Panc1 (cell line): ENCODE data around the gene MSN. TPM values are rescaled to one million over a fixed set of nuclear protein-coding genes. Genes with fewer than 3 reads are reported as not detected.

Source experiments
- ATAC-seq: fragments of 200-7000 bp; cut with Tn5 transposase; 2 replicates; pipeline ENCODE4 v1.9.1; 2020; ENCODE audit warnings: mild to moderate bottlenecking, moderate library complexity
- BruUV-seq: library from RNA; stranded (reverse); fragments of 400-500 nt; replicated peaks from 2 replicates; lab custom pipeline; 2021; lab: Mats Ljungman, UMichigan
- CTCF ChIA-PET: fragments of 300-600 bp; sonication (Branson Sonifier 250); formaldehyde crosslinking; loops from one replicate; lab custom pipeline; 2022; ENCODE audit warnings: antibody characterized with exemption; lab: Charles Lee
- POLR2A ChIA-PET: fragments of 300-600 bp; sonication (Branson Sonifier 250); formaldehyde crosslinking; loops from one replicate; lab custom pipeline; 2022; ENCODE audit warnings: antibody characterized with exemption; lab: Charles Lee
- DNase-seq: peaks from one replicate; pipeline ENCODE4 v3.0.0-alpha.2; 2010; ENCODE audit warnings: low read depth, low spot score
- H3K27ac ChIP-seq: 2 replicates; pipeline ENCODE4 v1.5.1; 2011; ENCODE audit warnings: mild to moderate bottlenecking, low read length, inconsistent platforms
- H3K27me3 ChIP-seq: fragments of 200-500 bp; sonication (Bioruptor generic); 2 replicates; pipeline ENCODE4 v1.6.0; 2014; ENCODE audit warnings: low read length, inconsistent platforms; ENCODE audit not compliant: control insufficient read depth, insufficient read depth
- H3K36me3 ChIP-seq: fragments of 200-500 bp; sonication (Bioruptor generic); 2 replicates; pipeline ENCODE4 v1.5.1; 2014; ENCODE audit warnings: inconsistent platforms, mild to moderate bottlenecking, low read length, moderate library complexity; ENCODE audit not compliant: control insufficient read depth, insufficient read depth
- H3K4me1 ChIP-seq: 2 replicates; pipeline ENCODE4 v1.5.1; 2011; ENCODE audit warnings: inconsistent platforms, mild to moderate bottlenecking, low read length, moderate library complexity; ENCODE audit not compliant: control insufficient read depth, insufficient read depth
- H3K4me3 ChIP-seq, 2 experiments: 2 replicates each; pipeline ENCODE4 v1.5.1; 2011 to 2012; ENCODE audit warnings: low read depth in 2 of 2, low read length in 2 of 2, mild to moderate bottlenecking in 2 of 2, inconsistent platforms in 1 of 2, moderate library complexity in 1 of 2
- H3K9me3 ChIP-seq: fragments of 200-500 bp; sonication (Bioruptor generic); 2 replicates; pipeline ENCODE4 v1.5.1; 2014; ENCODE audit warnings: low read depth, mild to moderate bottlenecking, inconsistent platforms, low read length, moderate library complexity; ENCODE audit not compliant: control insufficient read depth, insufficient read depth
- CTCF ChIP-seq: fragments of 450-650 bp; IDR thresholded peaks from 2 replicates; pipeline ENCODE4 v1.5.1; 2017; ENCODE audit warnings: mild to moderate bottlenecking
- POLR2AphosphoS5 ChIP-seq: IDR thresholded peaks from 2 replicates; pipeline ENCODE4 v1.6.1; 2012; ENCODE audit warnings: mild to moderate bottlenecking, low read depth, low read length, moderate library complexity
- REST ChIP-seq, 2 experiments: IDR thresholded peaks; 2 replicates each; pipeline ENCODE4 v1.6.1; 2011 to 2012; ENCODE audit warnings: low read depth in 2 of 2, control low read depth in 1 of 2, low read length in 1 of 2, mild to moderate bottlenecking in 1 of 2, moderate library complexity in 1 of 2; ENCODE audit not compliant: insufficient read depth in 1 of 2
- SIN3A ChIP-seq: IDR thresholded peaks from 2 replicates; pipeline ENCODE4 v1.6.1; 2012; ENCODE audit warnings: low read depth, mild to moderate bottlenecking, low read length, moderate library complexity, borderline replicate concordance; ENCODE audit not compliant: insufficient read depth
- TCF7L2 ChIP-seq: IDR thresholded peaks from 2 replicates; pipeline ENCODE4 v1.6.1; 2011; ENCODE audit warnings: mild to moderate bottlenecking, low read depth, low read length, inconsistent platforms
- in situ Hi-C: cut with HindIII; loops from 2 replicates; pipeline ENCODE4 v1.10.0; 2016; ENCODE audit warnings: low sequenced_read_pairs, low pct_unique_long_range_greater_than_20kb
- intact Hi-C: fragments of 100-400 bp; cut with micrococcal nuclease; formaldehyde crosslinking; loops from one replicate; pipeline ENCODE4 v1.10.0; 2022; ENCODE audit not compliant: unreplicated experiment
- total RNA-seq: library from RNA; stranded (reverse); gene quantifications from one replicate; pipeline ENCODE4 v1.2.1, GENCODE V29; 2021; ENCODE audit not compliant: unreplicated experiment

MSN gene
- total RNA-seq, 1 experiment from 2014 or later, result 185 TPM

GRCh38 chrX:65697211-65697641 lies 29.8 kb downstream of the MSN start:
- in situ Hi-C loops (no loop called here), intact Hi-C loops (no loop called here)
- ChIA-PET CTCF (no interaction called here), POLR2A (no interaction called here)
- H3K4me3 ChIP-seq, result no peak overlapping the region
- ATAC-seq, result no peak
- H3K4me1 ChIP-seq, result no peaks in the 10 kb centered on the region; the same call in 1 of the 2 replicates
- no peaks in the 10 kb centered on the region for H3K27me3 ChIP-seq
- BruUV-seq, result no TSS peak
- no peak overlapping the region for H3K27ac ChIP-seq
- no peak for DNase-seq
- TF ChIP-seq REST (IDR thresholded peaks at IDR 0.05; ENCODE audit: insufficient read depth in 1 of 2, low read depth in 2 of 2, low read length in 1 of 2) (no peak), SIN3A (no peak), CTCF (no peak), POLR2AphosphoS5 (no peak), TCF7L2 (no peak)
- H3K36me3 ChIP-seq, result no peaks in the 10 kb centered on the region
- no peaks in the 10 kb centered on the region for H3K9me3 ChIP-seq

- ATAC-seq (no peak), DNase-seq (no peak)
- TF ChIP-seq POLR2AphosphoS5, result no peak
- TF ChIP-seq SIN3A, result no peak
- no peak for TF ChIP-seq CTCF
- no peak for TF ChIP-seq REST (IDR thresholded peaks at IDR 0.05; ENCODE audit: insufficient read depth in 1 of 2, low read depth in 2 of 2, low read length in 1 of 2)
- no peak for TF ChIP-seq TCF7L2
- H3K27ac ChIP-seq, result no peak overlapping the region
- intact Hi-C loops, result no loop called here
- no peak overlapping the region for H3K4me3 ChIP-seq
- no peaks in the 10 kb centered on the region for H3K9me3 ChIP-seq
- no TSS peak for BruUV-seq
- POLR2A ChIA-PET, result no interaction called here
- no peaks in the 10 kb centered on the region; the same call in 1 of the 2 replicates for H3K4me1 ChIP-seq
- no peaks in the 10 kb centered on the region for H3K36me3 ChIP-seq
- in situ Hi-C loops, result no loop called here
- CTCF ChIA-PET, result no interaction called here
- H3K27me3 ChIP-seq, result no peaks in the 10 kb centered on the region
Observed at GRCh38 chrX:65697915-65698796, 30.7 kb downstream of the MSN start.
